Stimulated activated CD4-positive, alpha-beta T cell treated with anti-CD3 and anti-CD28 coated beads, TNF-alpha, amount 100 ng/mL, for 48 hours (primary cell): ENCODE results near the gene PLPPR5.
"Not testable (repeated sequence)": the region's sequence is repeated elsewhere in the genome, so short reads cannot be mapped to it uniquely, and the experiment has no call there.

ENCODE experiments used
- DNase-seq, 3 donors: peaks; one replicate each; pipeline ENCODE4 v3.0.0-alpha.2; 2020; ENCODE audit warnings: low read depth in 3 of 3

The PLPPR5 gene

GRCh38 chr1:98919211-98919610, 85.5 kb downstream of the PLPPR5 start:
- no peak for DNase-seq

DNA sequence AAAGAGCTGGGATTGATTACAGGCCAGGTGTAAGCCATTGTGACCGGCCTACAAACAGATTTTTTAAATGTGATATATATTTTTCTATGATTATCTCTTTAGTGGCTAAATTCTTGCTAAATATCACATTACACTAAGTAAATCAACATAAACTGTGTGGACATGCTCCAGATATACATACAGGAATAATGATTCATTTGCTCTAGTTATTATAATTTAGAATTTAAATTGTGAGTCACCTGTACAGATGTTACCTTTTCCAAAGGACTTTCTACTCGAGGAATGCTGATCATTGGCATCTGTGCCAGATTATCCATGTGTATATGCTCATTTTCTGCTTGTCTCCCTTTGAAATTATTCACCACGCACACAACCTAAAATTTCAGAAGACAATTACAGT, 90.1 kb downstream of the PLPPR5 start:
- DNase-seq = no peak

DNA sequence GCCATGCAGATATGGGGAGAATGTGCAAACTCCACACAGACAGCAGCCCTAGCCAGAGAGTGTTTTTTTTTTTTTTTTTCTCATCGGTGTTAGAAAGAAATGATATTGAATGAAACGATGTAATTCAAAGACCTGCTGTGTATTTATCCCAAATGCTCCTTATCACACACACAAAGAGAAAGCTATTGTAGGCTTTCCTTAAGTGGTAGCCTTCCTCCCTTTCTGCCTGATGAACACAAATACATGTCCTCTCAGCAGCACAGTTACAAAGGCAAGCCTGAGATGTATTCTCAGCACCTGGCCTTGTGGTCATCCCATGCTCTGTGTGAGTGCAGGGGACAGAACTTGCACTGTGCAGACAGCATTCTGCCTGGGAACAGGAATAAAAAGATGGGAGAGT, 93.8 kb downstream of the PLPPR5 start:
- DNase-seq = no peak

- DNase-seq = no peak
These were observed 95.7 kb downstream of the PLPPR5 start for GRCh38 chr1:98908980-98909379.

GRCh38 chr1:98906809-98907208, 97.9 kb downstream of the PLPPR5 start:
- no peak for DNase-seq

GRCh38 chr1:98906361-98906760, 98.3 kb downstream of the PLPPR5 start:
- no peak for DNase-seq

- no peak for DNase-seq
These were observed 100.0 kb downstream of the PLPPR5 start for GRCh38 chr1:98904684-98905083.

DNA sequence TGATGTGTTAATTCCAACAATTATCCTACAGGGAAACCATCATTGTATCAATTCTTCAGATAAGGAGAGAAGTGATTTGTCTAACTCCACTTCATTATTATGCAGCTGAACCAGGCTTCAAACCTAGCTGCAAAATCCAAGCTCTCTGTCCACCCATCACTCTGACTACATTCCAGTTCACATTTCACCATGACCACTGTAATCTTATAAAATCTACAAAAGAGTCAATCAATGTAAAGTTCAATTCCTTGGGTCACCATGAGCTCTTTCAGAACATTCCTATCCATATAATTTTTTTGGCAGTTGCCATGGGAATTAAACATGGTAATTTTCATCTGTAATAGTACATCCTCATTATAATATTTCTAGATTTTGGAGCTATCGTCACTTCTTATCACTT, 100.9 kb downstream of the PLPPR5 start:
- no peak for DNase-seq

GRCh38 chr1:98903261-98903660, 101.4 kb downstream of the PLPPR5 start:
- DNase-seq = no peak

DNA sequence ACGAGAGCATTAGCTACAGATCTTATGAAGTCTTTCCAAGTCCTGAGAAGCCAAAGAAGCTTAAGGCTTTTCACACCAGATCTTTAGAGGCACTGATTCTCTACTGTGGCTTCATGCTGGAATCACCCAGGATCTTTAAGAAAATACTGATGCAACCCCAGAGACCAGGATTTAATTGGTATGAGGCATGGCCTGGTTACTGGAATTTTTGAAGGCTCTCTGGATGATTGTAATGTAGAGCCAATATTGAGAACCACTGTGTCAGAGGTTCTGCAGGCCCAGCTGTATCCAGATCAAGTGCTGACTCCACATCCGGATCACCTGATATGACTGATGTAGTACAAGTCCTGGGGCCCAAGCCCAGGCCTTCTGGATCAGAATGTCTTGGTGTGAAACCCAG, 105.7 kb downstream of the PLPPR5 start:
- no peak for DNase-seq

GRCh38 chr1:98897479-98897878, 107.2 kb downstream of the PLPPR5 start:
- no peak for DNase-seq

- no peak for DNase-seq
These were observed 107.8 kb downstream of the PLPPR5 start for GRCh38 chr1:98896711-98897445.

DNA sequence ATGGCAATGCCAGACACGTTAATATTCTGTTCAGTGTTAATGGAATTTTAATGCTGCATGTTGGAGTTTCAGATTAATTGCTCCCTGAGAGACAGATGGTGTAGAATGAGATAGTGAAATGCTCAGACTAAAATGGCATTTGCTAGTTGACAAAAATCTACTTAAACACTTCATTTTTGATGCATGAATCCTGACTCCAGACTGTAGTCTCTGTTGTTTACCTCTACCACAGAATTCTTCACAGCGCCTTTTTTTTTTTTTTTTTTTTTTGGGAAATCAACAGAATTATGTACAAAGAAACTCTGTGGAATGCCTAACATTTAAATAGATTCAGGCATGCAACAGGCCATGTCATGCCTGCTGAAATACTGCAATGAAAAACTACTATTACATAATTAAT, 111.3 kb downstream of the PLPPR5 start:
- DNase-seq = no peak

- no peak for DNase-seq
These were observed 115.8 kb downstream of the PLPPR5 start for GRCh38 chr1:98888869-98889268.

DNA sequence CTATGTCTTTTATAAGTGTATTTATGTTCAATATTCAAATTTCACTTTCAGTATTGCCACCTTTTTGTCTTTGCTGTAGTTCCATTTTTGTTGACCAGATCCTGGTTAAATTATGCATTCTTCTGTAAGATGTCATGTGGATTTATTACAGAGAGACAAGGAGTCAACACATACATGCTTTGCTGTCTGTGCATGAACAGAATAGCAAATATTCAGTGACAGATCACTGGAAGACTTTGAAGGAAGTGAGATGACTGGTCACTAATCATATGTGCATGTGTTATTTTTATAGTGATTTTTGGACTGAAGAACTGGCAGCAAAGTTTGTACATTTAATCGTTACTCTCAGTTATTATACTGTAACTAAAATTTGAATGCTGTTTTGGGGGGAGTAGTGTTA, 117.2 kb downstream of the PLPPR5 start:
- no peak for DNase-seq

GRCh38 chr1:98884864-98885263, 119.8 kb downstream of the PLPPR5 start:
- DNase-seq = no peak

GRCh38 chr1:98881901-98882300, 122.8 kb downstream of the PLPPR5 start:
- DNase-seq = no peak

DNA sequence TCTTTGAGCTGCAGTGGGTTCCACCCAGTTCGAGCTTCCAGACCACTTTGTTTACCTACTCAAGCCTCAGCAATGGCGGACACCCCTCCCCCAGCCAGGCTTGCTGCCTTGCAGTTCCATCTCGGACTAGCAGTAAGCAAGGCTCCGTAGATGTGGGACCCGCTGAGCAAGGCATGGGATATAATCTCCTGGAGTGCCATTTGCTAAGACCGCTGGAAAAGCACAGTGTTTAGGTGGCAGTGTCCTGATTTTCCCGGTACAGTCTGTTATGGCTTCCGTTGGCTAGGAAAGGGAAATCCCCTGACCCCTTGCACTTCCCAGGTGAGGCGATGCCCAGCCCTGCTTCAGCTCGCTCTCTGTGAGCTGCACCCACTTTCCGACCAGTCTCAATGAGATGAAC, 123.4 kb downstream of the PLPPR5 start:
- not testable (repeated sequence) for DNase-seq

DNA sequence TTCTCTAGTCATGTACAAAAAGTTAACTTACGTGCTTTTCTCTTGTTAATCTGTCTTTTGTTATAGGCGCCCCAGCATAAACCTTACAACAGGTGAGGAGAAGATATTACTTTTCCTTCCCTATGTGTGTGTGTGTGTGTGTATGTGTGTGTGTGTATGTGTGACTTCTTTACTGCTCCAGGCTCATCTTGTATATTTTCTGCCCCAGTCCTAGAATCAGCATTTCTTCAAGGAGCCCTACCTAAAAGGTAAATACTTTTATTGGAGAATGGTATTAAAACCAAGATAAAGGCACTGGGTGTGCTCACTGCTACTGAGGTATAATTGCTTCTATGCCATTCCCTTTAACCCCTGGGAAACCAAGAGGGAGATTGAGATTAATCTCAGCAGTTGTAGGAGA, 129.8 kb downstream of the PLPPR5 start:
- DNase-seq = no peak

GRCh38 chr1:98870959-98871903, 133.4 kb downstream of the PLPPR5 start:
- DNase-seq = peak in 2 of 3 donors; percentile 8 to 11

DNA sequence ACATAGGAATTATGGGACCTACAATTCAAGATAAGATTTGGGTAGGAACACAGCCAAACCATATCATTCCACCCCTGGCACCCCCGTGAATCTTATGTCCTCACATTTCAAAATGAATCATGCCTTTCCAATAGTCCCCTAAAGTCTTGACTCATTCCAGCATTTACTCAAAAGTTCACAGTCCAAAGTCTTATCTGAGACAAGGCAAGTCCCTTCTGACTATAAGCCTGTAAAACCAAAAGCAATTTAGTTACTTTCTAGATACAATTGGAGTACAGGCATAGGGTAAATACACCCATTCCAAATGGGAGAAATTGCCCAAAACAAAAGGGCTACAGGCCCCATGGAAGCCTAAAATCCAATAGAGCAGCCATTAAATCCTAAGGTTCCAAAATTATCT, 138.9 kb downstream of the PLPPR5 start:
- DNase-seq = no peak

- no peak for DNase-seq
These were observed 144.3 kb downstream of the PLPPR5 start for GRCh38 chr1:98860329-98860728.

GRCh38 chr1:98854137-98854536, 150.5 kb downstream of the PLPPR5 start:
- no peak for DNase-seq
